HG02678 (cell line): Measurements from ENCODE around the gene GXYLT2.

ENCODE experiments used
- ATAC-seq: cut with Tn5 transposase; IDR thresholded peaks from one replicate; pipeline ENCODE4 v1.9.1; 2021; ENCODE audit warnings: mild to moderate bottlenecking, moderate library complexity; ENCODE audit not compliant: unreplicated experiment

The GXYLT2 gene

DNA sequence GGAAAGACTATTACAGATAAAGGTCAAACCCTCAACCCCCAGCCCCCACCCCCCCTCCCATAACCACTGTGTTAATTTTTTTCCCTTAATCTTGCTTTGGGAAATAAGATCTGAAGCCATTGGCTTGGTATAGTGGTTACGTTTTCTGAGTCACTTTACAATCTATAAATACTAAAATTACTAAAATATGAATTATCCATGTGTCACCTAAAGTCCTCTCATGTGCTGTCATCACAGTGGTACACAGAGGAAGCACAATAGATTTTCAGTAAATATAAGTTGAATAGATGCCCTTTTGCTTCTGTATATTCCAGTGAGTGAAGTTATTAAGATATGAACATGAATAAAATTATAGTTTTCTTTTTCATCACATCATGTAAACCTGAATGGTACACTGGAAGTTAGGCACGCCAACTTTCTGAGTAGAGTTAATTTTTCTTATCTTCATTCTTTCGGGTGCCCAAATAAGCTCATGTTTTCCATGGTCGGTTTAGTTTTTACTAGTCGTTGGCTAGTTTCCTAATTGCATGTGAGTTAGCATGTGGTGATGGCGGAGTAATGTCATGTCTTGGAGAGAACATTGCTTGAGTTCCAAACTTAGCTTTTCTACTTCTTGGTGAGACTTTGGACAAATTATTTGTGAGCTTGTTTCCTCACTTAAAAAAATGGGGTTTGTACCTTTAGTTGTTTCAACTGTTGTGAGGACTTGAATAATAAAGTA, 120.3 kb downstream of the GXYLT2 start:
- ATAC-seq = no peak

GRCh38 chr3:73009008-73009407, 121.2 kb downstream of the GXYLT2 start:
- no peak for ATAC-seq

DNA sequence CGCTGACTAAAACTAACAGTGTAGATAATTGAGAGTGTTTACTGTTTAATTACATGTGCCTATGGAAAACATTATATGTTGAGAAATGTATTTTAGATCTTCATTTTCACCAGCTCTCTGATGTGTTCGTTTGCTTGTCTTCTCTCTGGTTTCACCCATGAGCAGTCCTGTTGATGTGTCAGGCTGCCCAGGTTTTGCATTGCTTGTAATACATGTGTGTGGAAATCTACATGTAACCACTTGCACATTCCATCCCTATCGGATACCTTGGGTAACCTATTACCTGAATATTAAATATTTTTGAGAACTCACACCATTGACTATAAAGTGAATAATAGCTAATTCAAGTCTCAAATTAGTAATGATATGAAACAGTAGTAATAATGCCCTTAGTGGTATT, 121.9 kb downstream of the GXYLT2 start:
- no peak for ATAC-seq

DNA sequence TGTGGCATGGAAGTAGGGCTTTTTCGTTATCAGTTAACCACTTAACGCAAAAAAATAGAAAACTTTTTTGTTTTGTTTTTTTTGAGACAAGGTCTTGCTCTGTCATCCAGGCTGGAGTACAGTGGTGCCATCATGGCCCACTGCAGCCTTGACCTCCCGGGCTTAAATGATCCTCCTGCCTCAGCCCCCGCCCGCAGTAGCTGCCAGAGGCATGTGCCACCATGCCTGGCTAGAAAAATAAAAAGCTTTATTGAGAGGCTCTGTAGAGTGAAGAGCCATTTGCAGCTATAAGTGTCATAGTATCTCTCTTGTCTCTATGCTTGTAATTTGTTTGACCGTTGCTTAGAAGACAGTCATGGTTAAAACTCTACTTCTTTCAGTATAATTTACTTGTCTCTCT, 122.3 kb downstream of the GXYLT2 start:
- no peak for ATAC-seq

DNA sequence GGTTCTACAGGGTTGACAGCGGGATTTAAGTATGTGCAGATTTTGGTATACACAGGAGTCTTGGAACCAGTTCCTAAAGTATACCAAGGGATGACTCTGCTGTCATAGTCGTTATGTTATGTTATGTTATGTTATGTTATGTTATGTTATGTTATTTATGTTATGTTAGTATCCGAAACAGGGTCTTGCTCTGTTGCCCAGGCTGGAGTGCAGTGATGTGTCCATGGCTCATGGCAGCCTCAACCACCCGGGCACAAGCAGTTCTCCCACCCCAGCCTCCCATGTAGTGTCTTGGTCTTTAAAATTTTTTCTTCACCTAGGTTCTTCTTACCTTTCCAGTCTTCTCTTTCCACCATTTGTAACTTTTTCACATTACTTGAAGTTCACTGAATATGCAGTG, 130.5 kb downstream of the GXYLT2 start:
- ATAC-seq = no peak

DNA sequence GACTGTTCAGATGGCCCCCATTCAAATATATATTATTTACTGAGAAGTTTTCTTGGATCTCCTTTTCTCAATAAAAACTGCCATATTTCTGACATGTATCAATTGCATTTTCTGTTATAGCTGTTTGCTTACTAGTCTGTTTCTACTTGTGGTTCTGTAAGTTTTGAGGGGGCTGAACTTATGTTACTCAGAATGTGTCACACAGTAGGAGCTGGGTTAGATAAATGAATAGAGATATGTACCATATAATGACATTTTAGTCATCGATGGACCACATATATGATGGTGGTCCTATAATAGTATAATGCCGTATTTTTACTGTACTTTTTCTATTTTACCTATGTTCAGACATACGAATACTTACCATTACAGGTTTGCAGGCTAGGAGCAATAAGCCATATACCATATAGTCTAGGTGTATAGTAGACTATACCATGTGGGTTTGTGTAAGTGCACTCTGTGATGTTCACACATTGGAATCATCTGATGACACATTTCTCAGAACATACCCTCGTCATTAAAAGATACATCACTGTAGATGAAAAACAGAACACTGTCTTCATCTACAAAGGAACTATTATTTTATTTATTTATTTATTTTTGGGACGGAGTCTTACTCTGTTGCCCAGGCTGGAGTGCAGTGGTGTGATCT, 131.1 kb downstream of the GXYLT2 start:
- no peak for ATAC-seq

GRCh38 chr3:73021301-73021835, 133.5 kb downstream of the GXYLT2 start:
- no peak for ATAC-seq

GRCh38 chr3:73024836-73025235, 137.0 kb downstream of the GXYLT2 start:
- ATAC-seq = no peak

DNA sequence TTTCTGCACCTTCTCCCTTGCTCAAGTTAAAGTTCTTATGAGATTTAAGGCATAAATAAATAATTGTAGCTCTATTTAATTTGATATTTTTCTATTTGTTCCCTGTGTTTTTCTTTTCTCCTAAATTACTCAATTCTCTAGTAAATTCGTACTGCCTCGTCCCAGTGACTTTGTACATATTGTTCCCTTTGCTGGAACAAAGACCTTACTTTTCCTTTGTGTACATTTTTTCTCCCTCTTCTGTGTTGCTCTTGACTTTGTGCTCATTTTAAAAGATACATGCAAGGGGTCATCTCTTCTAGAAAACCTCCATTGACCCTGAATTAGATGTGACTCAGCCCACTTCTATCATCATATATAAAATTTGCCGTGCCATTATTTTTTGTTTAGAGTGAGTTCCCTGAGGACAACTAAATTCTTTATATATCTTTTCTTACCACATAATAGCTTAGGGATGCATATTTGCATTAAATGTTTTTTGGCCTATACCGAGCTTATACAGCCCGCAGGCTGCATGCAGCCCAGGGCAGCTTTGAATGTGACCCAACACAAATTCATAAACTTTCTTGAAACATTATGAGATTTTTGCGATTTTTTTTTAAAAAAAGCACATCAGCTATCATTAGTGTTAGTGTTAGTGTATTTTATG, 138.4 kb downstream of the GXYLT2 start:
- no peak for ATAC-seq
